Forelimb muscle (tissue), 1 donor: ENCODE results near the gene CHI3L2. TPM values are rescaled to one million over a fixed set of nuclear protein-coding genes. Genes with fewer than 3 reads are reported as not detected.

Experiments
- polyA plus RNA-seq: library from polyadenylated mRNA; unstranded; fragments of 120-200 nt; gene quantifications from one replicate; pipeline ENCODE4 v1.2.1, GENCODE V29; 2013; ENCODE audit not compliant: insufficient read length

The CHI3L2 gene
- polyA plus RNA-seq, 1 donor, result 0.30 TPM

Other genes with a start within 250 kb of the CHI3L2 start
- 36.1 TPM for gene DRAM2, start 87.6 kb upstream of the CHI3L2 start, polyA plus RNA-seq
- 25.8 TPM for gene CEPT1, start 87.5 kb upstream of the CHI3L2 start, polyA plus RNA-seq
- gene DENND2D, start 27.1 kb upstream of the CHI3L2 start, polyA plus RNA-seq, result 1.0 TPM
- not detected for gene CHIA, start 63.1 kb downstream of the CHI3L2 start, polyA plus RNA-seq
- 2.0 TPM for gene OVGP1, start 200.0 kb downstream of the CHI3L2 start, polyA plus RNA-seq
- 36.1 TPM for gene WDR77, start 221.5 kb downstream of the CHI3L2 start, polyA plus RNA-seq
- 280 TPM for gene ATP5PB, start 221.8 kb downstream of the CHI3L2 start, polyA plus RNA-seq
- gene C1orf162, start 246.3 kb downstream of the CHI3L2 start, polyA plus RNA-seq, result 5.3 TPM